HG03439 (cell line): ENCODE measurements around the gene TNFAIP2.
"Not testable (repeated sequence)": the region's sequence is repeated elsewhere in the genome, so short reads cannot be mapped to it uniquely, and the experiment has no call there.

Experiments
- ATAC-seq: cut with Tn5 transposase; IDR thresholded peaks from one replicate; pipeline ENCODE4 v1.9.1; 2021; ENCODE audit warnings: mild to moderate bottlenecking, moderate library complexity; ENCODE audit not compliant: unreplicated experiment

Gene TNFAIP2

GRCh38 chr14:103105580-103106150 lies 17.6 kb upstream of the TNFAIP2 start:
- ATAC-seq, result no peak

GRCh38 chr14:103107455-103107854 lies 15.8 kb upstream of the TNFAIP2 start:
- no peak for ATAC-seq

GRCh38 chr14:103107941-103108748 lies 15.1 kb upstream of the TNFAIP2 start:
- no peak for ATAC-seq

GRCh38 chr14:103108749-103109207 lies 14.5 kb upstream of the TNFAIP2 start:
- ATAC-seq, result no peak

GRCh38 chr14:103109535-103110441 lies 13.5 kb upstream of the TNFAIP2 start:
- no peak for ATAC-seq

GRCh38 chr14:103110681-103111231 lies 12.5 kb upstream of the TNFAIP2 start:
- no peak for ATAC-seq

- no peak for ATAC-seq
Measured at GRCh38 chr14:103111232-103111868, 11.9 kb upstream of the TNFAIP2 start.

- ATAC-seq, result no peak
Measured at GRCh38 chr14:103112400-103113243, 10.6 kb upstream of the TNFAIP2 start.

GRCh38 chr14:103113303-103113702 lies 10.0 kb upstream of the TNFAIP2 start:
- ATAC-seq, result no peak

GRCh38 chr14:103113774-103114173 lies 9.5 kb upstream of the TNFAIP2 start:
- ATAC-seq, result no peak

- not testable (repeated sequence) for ATAC-seq
Measured at GRCh38 chr14:103115086-103115679, 8.1 kb upstream of the TNFAIP2 start.

GRCh38 chr14:103115845-103116572 lies 7.3 kb upstream of the TNFAIP2 start:
- ATAC-seq, result no peak

- no peak for ATAC-seq
Measured at GRCh38 chr14:103116636-103117035, 6.6 kb upstream of the TNFAIP2 start.

- ATAC-seq, result not testable (repeated sequence)
Measured at GRCh38 chr14:103117499-103117898, 5.8 kb upstream of the TNFAIP2 start.

GRCh38 chr14:103118018-103118662 lies 5.1 kb upstream of the TNFAIP2 start:
- no peak for ATAC-seq

- ATAC-seq, result no peak
Measured at GRCh38 chr14:103118663-103119404, 4.4 kb upstream of the TNFAIP2 start.

GRCh38 chr14:103119527-103119926 lies 3.7 kb upstream of the TNFAIP2 start:
- ATAC-seq, result not testable (repeated sequence)
